Fibroblast of peridontal ligament (primary cell): ENCODE results near the gene KL.

Experiments
- DNase-seq: peaks from one replicate; pipeline ENCODE4 v3.0.0-alpha.2; 2010; ENCODE audit errors: extremely low read depth

Gene KL

GRCh38 chr13:33081666-33082065 is 65.4 kb downstream of the KL start:
- no peak for DNase-seq

GRCh38 chr13:33083054-33083453 is 66.8 kb downstream of the KL start:
- DNase-seq = no peak

GRCh38 chr13:33087091-33087490 is 70.9 kb downstream of the KL start:
- DNase-seq = peak; percentile 24

- no peak for DNase-seq
Measured at GRCh38 chr13:33087790-33088189, 71.6 kb downstream of the KL start.

- no peak for DNase-seq
Measured at GRCh38 chr13:33089311-33089710, 73.1 kb downstream of the KL start.

GRCh38 chr13:33090755-33091414 is 74.7 kb downstream of the KL start:
- DNase-seq = no peak

- DNase-seq = no peak
Measured at GRCh38 chr13:33091415-33091774, 75.2 kb downstream of the KL start.

- DNase-seq = no peak
Measured at GRCh38 chr13:33092073-33092987, 76.1 kb downstream of the KL start.

- DNase-seq = no peak
Measured at GRCh38 chr13:33096886-33097605, 80.8 kb downstream of the KL start.

- DNase-seq = no peak
Measured at GRCh38 chr13:33099860-33100259, 83.6 kb downstream of the KL start.

- no peak for DNase-seq
Measured at GRCh38 chr13:33100886-33101285, 84.7 kb downstream of the KL start.

- no peak for DNase-seq
Measured at GRCh38 chr13:33101835-33102234, 85.6 kb downstream of the KL start.

GRCh38 chr13:33103457-33103856 is 87.2 kb downstream of the KL start:
- DNase-seq = no peak

GRCh38 chr13:33105387-33106005 is 89.3 kb downstream of the KL start:
- DNase-seq = no peak

GRCh38 chr13:33106656-33107360 is 90.6 kb downstream of the KL start:
- DNase-seq = no peak

GRCh38 chr13:33107361-33107760 is 91.1 kb downstream of the KL start:
- no peak for DNase-seq

- peak; percentile 84 for DNase-seq
Measured at GRCh38 chr13:33108620-33109019, 92.4 kb downstream of the KL start.

- DNase-seq = peak; percentile 78
Measured at GRCh38 chr13:33109271-33109697, 93.1 kb downstream of the KL start.

GRCh38 chr13:33109801-33110200 is 93.6 kb downstream of the KL start:
- no peak for DNase-seq

GRCh38 chr13:33110386-33110712 is 94.1 kb downstream of the KL start:
- no peak for DNase-seq

- peak; percentile 82 for DNase-seq
Measured at GRCh38 chr13:33110713-33111413, 94.6 kb downstream of the KL start.
